Neural progenitor cell (in vitro differentiated cells): ENCODE measurements around the gene CC2D2B. TPM values are rescaled to one million over a fixed set of nuclear protein-coding genes. Genes with fewer than 3 reads are reported as not detected.

Experiments
- DNase-seq: peaks from one replicate; pipeline ENCODE4 v3.0.0-alpha.2; 2016; ENCODE audit warnings: low spot score
- H2AFZ ChIP-seq: fragments of 200-600 bp; sonication (generic); replicated peaks from 2 replicates; pipeline ENCODE4 v1.6.1; 2016; ENCODE audit warnings: antibody characterized with exemption
- H3F3A ChIP-seq: fragments of 200-600 bp; sonication (generic); 2 replicates; pipeline ENCODE4 v1.6.1; 2016; ENCODE audit warnings: antibody characterized with exemption, low read depth
- H3K27ac ChIP-seq: fragments of 200-600 bp; sonication (generic); 2 replicates; pipeline ENCODE4 v1.5.1; 2016; ENCODE audit warnings: mild to moderate bottlenecking
- H3K27me3 ChIP-seq: fragments of 200-600 bp; sonication (generic); 2 replicates; pipeline ENCODE4 v1.6.1; 2016; ENCODE audit warnings: mild to moderate bottlenecking, moderate library complexity
- H3K36me3 ChIP-seq: fragments of 200-600 bp; sonication (generic); 2 replicates; pipeline ENCODE4 v1.5.1; 2016
- H3K4me1 ChIP-seq: fragments of 200-600 bp; sonication (generic); 2 replicates; pipeline ENCODE4 v1.6.1; 2016; ENCODE audit warnings: mixed run types
- H3K4me2 ChIP-seq: fragments of 200-600 bp; sonication (generic); 2 replicates; pipeline ENCODE4 v1.6.1; 2016
- H3K4me3 ChIP-seq: fragments of 200-600 bp; sonication (generic); 2 replicates; pipeline ENCODE4 v1.5.1; 2016
- H3K79me2 ChIP-seq: fragments of 200-600 bp; sonication (generic); 2 replicates; pipeline ENCODE4 v1.6.1; 2016; ENCODE audit warnings: low read depth
- H3K9ac ChIP-seq: fragments of 200-600 bp; sonication (generic); 2 replicates; pipeline ENCODE4 v1.6.1; 2016
- H3K9me3 ChIP-seq: fragments of 200-600 bp; sonication (generic); 2 replicates; pipeline ENCODE4 v1.5.1; 2016; ENCODE audit warnings: low read depth
- H4K20me1 ChIP-seq: fragments of 200-600 bp; sonication (generic); 2 replicates; pipeline ENCODE4 v1.6.1; 2016; ENCODE audit warnings: low read depth
- H3K27ac Mint-ChIP-seq: 3 replicates; pipeline ENCODE4 v1.8.0; 2021; ENCODE audit warnings: mixed read lengths
- H3K27me3 Mint-ChIP-seq: 2 replicates; pipeline ENCODE4 v1.8.0; 2022; ENCODE audit warnings: low read depth, mild to moderate bottlenecking, inconsistent platforms, moderate library complexity, mixed read lengths; ENCODE audit not compliant: insufficient read depth
- H3K36me3 Mint-ChIP-seq: 3 replicates; pipeline ENCODE4 v1.8.0; 2021; ENCODE audit warnings: mixed read lengths
- H3K4me1 Mint-ChIP-seq: 3 replicates; pipeline ENCODE4 v1.8.0; 2021; ENCODE audit warnings: mixed read lengths
- H3K4me3 Mint-ChIP-seq: 3 replicates; pipeline ENCODE4 v1.8.0; 2021; ENCODE audit warnings: mild to moderate bottlenecking, moderate library complexity, mixed read lengths
- H3K9me3 Mint-ChIP-seq: 3 replicates; pipeline ENCODE4 v1.8.0; 2020; ENCODE audit warnings: mixed read lengths
- EZH2 ChIP-seq: fragments of 200-600 bp; sonication (generic); IDR thresholded peaks from 2 replicates; pipeline ENCODE4 v1.6.1; 2017; ENCODE audit warnings: antibody characterized with exemption, mild to moderate bottlenecking, moderate library complexity
- EZH2phosphoT487 ChIP-seq: fragments of 200-600 bp; sonication (generic); IDR thresholded peaks from 2 replicates; pipeline ENCODE4 v1.6.1; 2017; ENCODE audit warnings: antibody characterized with exemption
- total RNA-seq: library from RNA; depleted of rRNA; stranded (reverse); fragments of >200 nt; gene quantifications from 2 replicates; pipeline ENCODE4 v1.2.3, GENCODE V29; 2015; ENCODE audit warnings: low replicate concordance
- TF ChIP-seq, protein P1 (sequence below): fragments of 200-600 bp; sonication (generic); IDR thresholded peaks from 2 replicates; pipeline ENCODE4 v1.5.1; 2017; ENCODE audit warnings: antibody characterized with exemption, mild to moderate bottlenecking

CC2D2B gene
- total RNA-seq, 1 donor from 2014 or later = 0.37 TPM

- Mint-ChIP-seq H3K27me3 (no peaks in the 10 kb centered on the region), H3K4me1 (no peaks in the 10 kb centered on the region), H3K27ac (no peak overlapping the region), H3K9me3 (no peaks in the 10 kb centered on the region), H3K36me3 (no peaks in the 10 kb centered on the region), H3K4me3 (no peak overlapping the region)
- no peaks in the 10 kb centered on the region for H3K79me2 ChIP-seq
- no peak overlapping the region for H3K27ac ChIP-seq
- no peaks in the 10 kb centered on the region for H3K9me3 ChIP-seq
- H3K4me1 ChIP-seq = no peaks in the 10 kb centered on the region
- H3K36me3 ChIP-seq = no peaks in the 10 kb centered on the region
- H3K4me2 ChIP-seq = no peak overlapping the region
- no peak overlapping the region for H3K9ac ChIP-seq
- no peak overlapping the region for H2AFZ ChIP-seq
- peak; percentile 70 for DNase-seq
- H3K4me3 ChIP-seq = no peak overlapping the region
- no peaks in the 10 kb centered on the region for H3K27me3 ChIP-seq
- TF ChIP-seq EZH2 = no peak
- TF ChIP-seq, protein P1, sequence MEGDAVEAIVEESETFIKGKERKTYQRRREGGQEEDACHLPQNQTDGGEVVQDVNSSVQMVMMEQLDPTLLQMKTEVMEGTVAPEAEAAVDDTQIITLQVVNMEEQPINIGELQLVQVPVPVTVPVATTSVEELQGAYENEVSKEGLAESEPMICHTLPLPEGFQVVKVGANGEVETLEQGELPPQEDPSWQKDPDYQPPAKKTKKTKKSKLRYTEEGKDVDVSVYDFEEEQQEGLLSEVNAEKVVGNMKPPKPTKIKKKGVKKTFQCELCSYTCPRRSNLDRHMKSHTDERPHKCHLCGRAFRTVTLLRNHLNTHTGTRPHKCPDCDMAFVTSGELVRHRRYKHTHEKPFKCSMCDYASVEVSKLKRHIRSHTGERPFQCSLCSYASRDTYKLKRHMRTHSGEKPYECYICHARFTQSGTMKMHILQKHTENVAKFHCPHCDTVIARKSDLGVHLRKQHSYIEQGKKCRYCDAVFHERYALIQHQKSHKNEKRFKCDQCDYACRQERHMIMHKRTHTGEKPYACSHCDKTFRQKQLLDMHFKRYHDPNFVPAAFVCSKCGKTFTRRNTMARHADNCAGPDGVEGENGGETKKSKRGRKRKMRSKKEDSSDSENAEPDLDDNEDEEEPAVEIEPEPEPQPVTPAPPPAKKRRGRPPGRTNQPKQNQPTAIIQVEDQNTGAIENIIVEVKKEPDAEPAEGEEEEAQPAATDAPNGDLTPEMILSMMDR = peak; percentile 90
- no peak for TF ChIP-seq EZH2phosphoT487
- H3F3A ChIP-seq = no peaks in the 10 kb centered on the region
- H4K20me1 ChIP-seq = no peaks in the 10 kb centered on the region
These were observed 109.5 kb downstream of the CC2D2B start for GRCh38 chr10:96017191-96017687.

DNA sequence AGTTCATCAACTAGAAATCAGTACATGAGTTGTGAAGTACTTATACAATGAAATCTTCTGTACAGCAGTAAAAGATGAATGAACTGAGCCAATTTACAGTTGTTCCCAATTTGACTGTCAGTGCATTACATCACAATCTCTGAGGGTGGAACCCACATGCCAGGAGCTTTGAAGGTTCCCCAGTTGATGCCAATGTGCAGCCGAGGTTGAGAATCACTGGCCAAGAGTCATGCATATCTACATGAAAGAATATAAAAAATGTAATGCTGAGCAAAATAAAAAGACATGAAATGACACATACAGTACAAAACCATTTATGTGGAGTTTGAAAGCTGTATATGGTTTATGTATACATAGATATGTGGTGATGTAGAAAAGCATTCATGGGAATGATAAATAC is 113.6 kb downstream of the CC2D2B start:
- H3K79me2 ChIP-seq = no peaks in the 10 kb centered on the region
- H3K9me3 ChIP-seq = no peaks in the 10 kb centered on the region
- Mint-ChIP-seq H3K27ac (no peak overlapping the region), H3K4me1 (no peaks in the 10 kb centered on the region), H3K4me3 (no peak overlapping the region), H3K9me3 (no peaks in the 10 kb centered on the region), H3K27me3 (peaks cover 2% of the 10 kb centered on the region), H3K36me3 (no peaks in the 10 kb centered on the region)
- H3K27me3 ChIP-seq = no peaks in the 10 kb centered on the region
- H3K4me3 ChIP-seq = no peak overlapping the region
- no peak overlapping the region for H2AFZ ChIP-seq
- H4K20me1 ChIP-seq = no peaks in the 10 kb centered on the region
- TF ChIP-seq EZH2phosphoT487 = no peak
- TF ChIP-seq, protein P1 = no peak
- TF ChIP-seq EZH2 = no peak
- H3K4me1 ChIP-seq = no peaks in the 10 kb centered on the region
- H3K36me3 ChIP-seq = no peaks in the 10 kb centered on the region
- H3K4me2 ChIP-seq = no peak overlapping the region
- no peak overlapping the region for H3K9ac ChIP-seq
- H3K27ac ChIP-seq = no peak overlapping the region
- no peak for DNase-seq
- no peaks in the 10 kb centered on the region for H3F3A ChIP-seq

- no peak overlapping the region for H2AFZ ChIP-seq
- H3K79me2 ChIP-seq = no peaks in the 10 kb centered on the region
- no peak overlapping the region for H3K9ac ChIP-seq
- no peaks in the 10 kb centered on the region for H3K36me3 ChIP-seq
- peaks cover 2% of the 10 kb centered on the region for H3K27me3 Mint-ChIP-seq
- H3K4me1 ChIP-seq = no peaks in the 10 kb centered on the region
- no peaks in the 10 kb centered on the region for H4K20me1 ChIP-seq
- no peaks in the 10 kb centered on the region for H3K4me1 Mint-ChIP-seq
- H3K4me3 Mint-ChIP-seq = no peak overlapping the region
- no peak for DNase-seq
- no peaks in the 10 kb centered on the region for H3K27me3 ChIP-seq
- H3K4me3 ChIP-seq = no peak overlapping the region
- H3K36me3 Mint-ChIP-seq = no peaks in the 10 kb centered on the region
- H3K9me3 Mint-ChIP-seq = no peaks in the 10 kb centered on the region
- no peak overlapping the region for H3K27ac ChIP-seq
- no peak overlapping the region for H3K27ac Mint-ChIP-seq
- no peaks in the 10 kb centered on the region for H3K9me3 ChIP-seq
- no peaks in the 10 kb centered on the region for H3F3A ChIP-seq
- TF ChIP-seq EZH2 (no peak), EZH2phosphoT487 (no peak)
- TF ChIP-seq, protein P1 = no peak
- no peak overlapping the region for H3K4me2 ChIP-seq
These were observed 115.0 kb downstream of the CC2D2B start for GRCh38 chr10:96022739-96023138.

DNA sequence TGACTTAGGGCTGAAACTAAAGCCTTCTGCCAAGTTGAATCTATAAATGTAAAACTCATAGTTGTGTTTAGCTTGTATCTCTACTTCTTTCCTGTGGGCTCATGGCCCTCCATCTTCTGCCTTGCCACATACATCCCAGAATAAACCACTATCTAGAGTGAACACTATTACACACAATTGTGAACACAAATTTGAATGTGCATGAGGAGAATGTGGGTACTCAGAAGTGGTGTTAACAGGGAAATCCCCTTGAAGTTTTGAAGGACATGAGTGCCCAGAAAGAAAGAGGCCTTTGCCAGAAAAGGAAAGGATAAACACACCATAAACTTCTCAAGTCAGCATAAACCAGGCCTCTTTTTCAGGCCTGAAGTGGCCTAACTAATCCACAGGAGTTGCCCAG is 115.4 kb downstream of the CC2D2B start:
- H3K27ac Mint-ChIP-seq = no peak overlapping the region
- Histone ChIP-seq H3K4me3 (no peak overlapping the region), H4K20me1 (no peaks in the 10 kb centered on the region), H3K4me2 (no peak overlapping the region), H3K27ac (no peak overlapping the region), H3K9me3 (no peaks in the 10 kb centered on the region), H3K4me1 (no peaks in the 10 kb centered on the region), H3K36me3 (no peaks in the 10 kb centered on the region), H3K79me2 (no peaks in the 10 kb centered on the region), H3F3A (no peaks in the 10 kb centered on the region), H3K9ac (no peak overlapping the region), H3K27me3 (no peaks in the 10 kb centered on the region), H2AFZ (no peak overlapping the region)
- no peaks in the 10 kb centered on the region for H3K9me3 Mint-ChIP-seq
- no peak for DNase-seq
- TF ChIP-seq EZH2phosphoT487 (no peak), EZH2 (no peak)
- TF ChIP-seq, protein P1 = no peak
- H3K27me3 Mint-ChIP-seq = peaks cover 2% of the 10 kb centered on the region
- H3K36me3 Mint-ChIP-seq = no peaks in the 10 kb centered on the region
- H3K4me1 Mint-ChIP-seq = no peaks in the 10 kb centered on the region
- no peak overlapping the region for H3K4me3 Mint-ChIP-seq
